Hepatocyte (in vitro differentiated cells): ENCODE results near the gene DAAM2.

Experiments
- EZH2 ChIP-seq: fragments of 200-600 bp; sonication (generic); IDR thresholded peaks from 2 replicates; pipeline ENCODE4 v1.6.1; 2016; ENCODE audit warnings: antibody characterized with exemption, mild to moderate bottlenecking, borderline replicate concordance
- TF ChIP-seq, protein P1 (sequence below): fragments of 200-600 bp; sonication (generic); IDR thresholded peaks from 2 replicates; pipeline ENCODE4 v1.5.1; 2016; ENCODE audit warnings: antibody characterized with exemption, mild to moderate bottlenecking; ENCODE audit not compliant: poor library complexity

DNA sequence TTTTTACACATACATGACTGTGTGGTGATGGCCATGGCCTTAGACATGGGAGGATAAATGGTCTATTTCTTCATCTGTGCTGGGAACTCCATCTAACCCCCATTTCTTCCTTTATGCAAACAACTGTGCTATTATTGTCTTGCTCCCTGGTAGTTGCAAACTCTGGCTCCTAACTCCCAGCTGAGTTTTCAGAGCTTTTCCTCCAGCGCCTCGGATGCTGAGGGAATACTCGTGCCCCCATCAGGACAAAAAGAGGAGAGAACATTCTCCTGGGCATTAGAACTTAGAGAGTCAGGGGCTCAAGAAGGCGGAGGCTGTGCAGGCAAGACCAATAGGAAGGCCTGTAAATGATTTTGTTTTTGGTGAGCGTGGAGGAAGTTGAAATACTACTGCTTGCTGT lies 2.1 kb downstream of the DAAM2 start:
- TF ChIP-seq, protein P1, sequence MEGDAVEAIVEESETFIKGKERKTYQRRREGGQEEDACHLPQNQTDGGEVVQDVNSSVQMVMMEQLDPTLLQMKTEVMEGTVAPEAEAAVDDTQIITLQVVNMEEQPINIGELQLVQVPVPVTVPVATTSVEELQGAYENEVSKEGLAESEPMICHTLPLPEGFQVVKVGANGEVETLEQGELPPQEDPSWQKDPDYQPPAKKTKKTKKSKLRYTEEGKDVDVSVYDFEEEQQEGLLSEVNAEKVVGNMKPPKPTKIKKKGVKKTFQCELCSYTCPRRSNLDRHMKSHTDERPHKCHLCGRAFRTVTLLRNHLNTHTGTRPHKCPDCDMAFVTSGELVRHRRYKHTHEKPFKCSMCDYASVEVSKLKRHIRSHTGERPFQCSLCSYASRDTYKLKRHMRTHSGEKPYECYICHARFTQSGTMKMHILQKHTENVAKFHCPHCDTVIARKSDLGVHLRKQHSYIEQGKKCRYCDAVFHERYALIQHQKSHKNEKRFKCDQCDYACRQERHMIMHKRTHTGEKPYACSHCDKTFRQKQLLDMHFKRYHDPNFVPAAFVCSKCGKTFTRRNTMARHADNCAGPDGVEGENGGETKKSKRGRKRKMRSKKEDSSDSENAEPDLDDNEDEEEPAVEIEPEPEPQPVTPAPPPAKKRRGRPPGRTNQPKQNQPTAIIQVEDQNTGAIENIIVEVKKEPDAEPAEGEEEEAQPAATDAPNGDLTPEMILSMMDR: peak; percentile 22
- TF ChIP-seq EZH2: no peak
